Nephron (organoid): ENCODE results near the gene WDR54.
A peak's percentile ranks its signal among the peaks of the same experiment; 100 is the strongest.

Experiments
- H3K27ac Mint-ChIP-seq, 3 experiments: 2 replicates each; pipeline ENCODE4 v1.8.0; 2020; ENCODE audit warnings: mixed read lengths in 3 of 3, mild to moderate bottlenecking in 2 of 3, moderate library complexity in 1 of 3
- H3K27me3 Mint-ChIP-seq: 2 replicates; pipeline ENCODE4 v1.8.0; 2021; ENCODE audit warnings: low read depth, mild to moderate bottlenecking, moderate library complexity, mixed read lengths
- H3K36me3 Mint-ChIP-seq: 2 replicates; pipeline ENCODE4 v1.8.0; 2020; ENCODE audit warnings: low read depth, mixed read lengths
- H3K4me1 Mint-ChIP-seq: 2 replicates; pipeline ENCODE4 v1.8.0; 2020; ENCODE audit warnings: mixed read lengths
- H3K4me3 Mint-ChIP-seq, 3 experiments: 2 replicates each; pipeline ENCODE4 v1.8.0; 2020; ENCODE audit warnings: mild to moderate bottlenecking in 3 of 3, mixed read lengths in 3 of 3, moderate library complexity in 2 of 3
- H3K9me3 Mint-ChIP-seq: 2 replicates; pipeline ENCODE4 v1.8.0; 2020; ENCODE audit warnings: mixed read lengths
- TF ChIP-seq, protein P1 (sequence below), 3 experiments: fragments of 200-600 bp; sonication (generic); IDR thresholded peaks; one replicate each; pipeline ENCODE4 v1.5.0; 2021; ENCODE audit warnings: antibody characterized with exemption in 3 of 3; ENCODE audit not compliant: unreplicated experiment in 3 of 3

The WDR54 gene

DNA sequence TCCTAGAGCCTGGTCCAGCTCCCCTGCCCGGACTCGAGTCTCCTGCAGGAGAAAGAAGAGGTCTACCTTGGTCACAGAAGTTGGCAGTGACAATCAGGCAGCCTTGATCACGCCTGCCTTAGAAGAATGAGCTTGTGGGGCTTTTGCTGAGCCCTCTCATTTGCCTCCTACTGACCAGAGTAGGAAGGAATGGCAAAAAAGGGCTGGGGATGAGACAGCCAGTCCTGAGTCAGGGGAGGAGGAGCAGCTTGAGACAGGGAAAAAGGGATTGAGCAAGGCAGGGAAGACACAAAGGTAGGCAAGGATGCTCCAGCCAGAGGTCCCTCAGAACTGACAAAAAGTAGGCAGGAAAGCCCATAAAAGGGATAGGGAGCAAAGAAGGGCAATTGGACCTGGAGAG lies 6.0 kb downstream of the WDR54 start:
- Mint-ChIP-seq H3K27ac (peak overlapping the region in 1 of 3 experiments; percentile 79), H3K4me1 (peaks cover 5% of the 10 kb centered on the region), H3K4me3 (no peak overlapping the region), H3K36me3 (peaks cover 62% of the 10 kb centered on the region), H3K27me3 (no peaks in the 10 kb centered on the region), H3K9me3 (no peaks in the 10 kb centered on the region)
- TF ChIP-seq, protein P1, sequence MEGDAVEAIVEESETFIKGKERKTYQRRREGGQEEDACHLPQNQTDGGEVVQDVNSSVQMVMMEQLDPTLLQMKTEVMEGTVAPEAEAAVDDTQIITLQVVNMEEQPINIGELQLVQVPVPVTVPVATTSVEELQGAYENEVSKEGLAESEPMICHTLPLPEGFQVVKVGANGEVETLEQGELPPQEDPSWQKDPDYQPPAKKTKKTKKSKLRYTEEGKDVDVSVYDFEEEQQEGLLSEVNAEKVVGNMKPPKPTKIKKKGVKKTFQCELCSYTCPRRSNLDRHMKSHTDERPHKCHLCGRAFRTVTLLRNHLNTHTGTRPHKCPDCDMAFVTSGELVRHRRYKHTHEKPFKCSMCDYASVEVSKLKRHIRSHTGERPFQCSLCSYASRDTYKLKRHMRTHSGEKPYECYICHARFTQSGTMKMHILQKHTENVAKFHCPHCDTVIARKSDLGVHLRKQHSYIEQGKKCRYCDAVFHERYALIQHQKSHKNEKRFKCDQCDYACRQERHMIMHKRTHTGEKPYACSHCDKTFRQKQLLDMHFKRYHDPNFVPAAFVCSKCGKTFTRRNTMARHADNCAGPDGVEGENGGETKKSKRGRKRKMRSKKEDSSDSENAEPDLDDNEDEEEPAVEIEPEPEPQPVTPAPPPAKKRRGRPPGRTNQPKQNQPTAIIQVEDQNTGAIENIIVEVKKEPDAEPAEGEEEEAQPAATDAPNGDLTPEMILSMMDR (IDR thresholded peaks at IDR 0.05; ENCODE audit: unreplicated experiment in 3 of 3), result no peak

- no peak overlapping the region for H3K27ac Mint-ChIP-seq
- TF ChIP-seq, protein P1 (IDR thresholded peaks at IDR 0.05; ENCODE audit: unreplicated experiment in 3 of 3), result no peak
- H3K36me3 Mint-ChIP-seq, result peaks cover 65% of the 10 kb centered on the region
- H3K9me3 Mint-ChIP-seq, result no peaks in the 10 kb centered on the region
- H3K4me1 Mint-ChIP-seq, result no peaks in the 10 kb centered on the region
- H3K27me3 Mint-ChIP-seq, result no peaks in the 10 kb centered on the region
- H3K4me3 Mint-ChIP-seq, result no peak overlapping the region
Measured at GRCh38 chr2:74428675-74429074, 7.1 kb downstream of the WDR54 start.

- Mint-ChIP-seq H3K36me3 (peaks cover 65% of the 10 kb centered on the region), H3K4me1 (no peaks in the 10 kb centered on the region), H3K4me3 (no peak overlapping the region), H3K9me3 (no peaks in the 10 kb centered on the region), H3K27me3 (no peaks in the 10 kb centered on the region), H3K27ac (peak overlapping the region; percentile 56 to 92 (median 79))
- TF ChIP-seq, protein P1 (IDR thresholded peaks at IDR 0.05; ENCODE audit: unreplicated experiment in 3 of 3), result no peak
Measured at GRCh38 chr2:74429487-74430451, 8.2 kb downstream of the WDR54 start.

DNA sequence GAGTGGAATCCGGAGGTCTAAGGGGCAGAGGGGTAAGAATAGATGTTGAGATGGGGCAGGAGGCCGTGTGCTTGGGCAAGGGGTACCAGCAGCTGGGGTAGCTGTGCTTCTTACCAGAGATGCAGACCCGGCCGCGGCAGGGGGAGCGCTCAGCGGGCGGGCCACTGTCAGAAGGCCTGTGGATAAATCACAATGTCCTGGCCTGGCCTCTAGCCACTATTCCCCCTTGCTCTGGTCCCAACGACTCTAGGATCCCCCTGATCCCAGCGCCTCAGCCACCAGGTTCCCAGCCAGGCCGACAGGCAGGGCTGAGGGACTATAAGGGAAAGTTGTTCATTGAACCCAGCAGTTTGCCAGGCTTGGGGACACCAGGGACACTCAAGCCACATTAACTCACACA lies 9.0 kb downstream of the WDR54 start:
- TF ChIP-seq, protein P1 (IDR thresholded peaks at IDR 0.05; ENCODE audit: unreplicated experiment in 3 of 3), result no peak
- peak overlapping the region; percentile 56 to 92 (median 79) for H3K27ac Mint-ChIP-seq
- H3K4me1 Mint-ChIP-seq, result peaks cover 2% of the 10 kb centered on the region
- no peaks in the 10 kb centered on the region for H3K27me3 Mint-ChIP-seq
- H3K4me3 Mint-ChIP-seq, result no peak overlapping the region
- H3K36me3 Mint-ChIP-seq, result peaks cover 63% of the 10 kb centered on the region
- H3K9me3 Mint-ChIP-seq, result no peaks in the 10 kb centered on the region

DNA sequence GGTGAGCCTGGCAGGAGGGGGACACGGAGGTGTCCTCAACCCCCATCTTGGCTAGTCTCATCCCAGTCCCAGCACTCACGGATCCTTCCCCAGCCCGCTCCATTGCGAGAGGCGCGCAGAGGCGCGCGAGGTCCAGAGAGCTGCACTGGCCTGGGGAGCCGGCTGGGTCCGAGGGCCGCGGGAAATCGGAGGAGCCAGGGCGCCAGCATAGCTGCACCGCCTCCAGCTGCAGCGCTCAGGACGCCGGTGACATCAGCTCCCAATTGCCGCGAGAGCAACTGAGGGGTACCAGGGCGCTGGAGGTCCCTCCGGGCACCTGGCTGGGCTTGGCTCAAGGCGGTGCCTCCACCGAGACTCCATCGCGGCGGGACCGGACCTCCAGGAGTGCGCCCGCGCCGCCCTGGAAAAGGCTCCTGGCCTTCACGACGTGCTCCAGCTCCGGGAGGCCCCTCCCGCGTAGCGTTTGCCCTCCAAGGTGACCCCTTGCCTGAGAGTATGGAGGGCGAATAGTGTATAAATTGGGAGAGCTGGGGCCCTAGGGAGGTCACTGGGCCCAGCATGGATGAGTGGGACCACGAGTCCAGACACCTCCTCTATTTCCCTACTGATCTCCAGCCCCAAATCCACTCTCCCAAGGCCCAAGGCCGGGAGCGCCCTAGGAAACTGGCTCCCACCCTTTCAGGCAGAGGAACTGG lies 14.7 kb downstream of the WDR54 start:
- Mint-ChIP-seq H3K4me3 (no peak overlapping the region), H3K27ac (no peak overlapping the region), H3K36me3 (peaks cover 40% of the 10 kb centered on the region), H3K4me1 (peaks cover 38% of the 10 kb centered on the region), H3K9me3 (no peaks in the 10 kb centered on the region), H3K27me3 (peaks cover 6% of the 10 kb centered on the region)
- TF ChIP-seq, protein P1 (IDR thresholded peaks at IDR 0.05; ENCODE audit: unreplicated experiment in 3 of 3), result no peak
